Fibroblast of lung (primary cell): ENCODE data around the gene BTF3. TPM values are rescaled to one million over a fixed set of nuclear protein-coding genes. Genes with fewer than 3 reads are reported as not detected.
"Not testable (repeated sequence)": the region's sequence is repeated elsewhere in the genome, so short reads cannot be mapped to it uniquely, and the experiment has no call there.

Source experiments
- DNase-seq, 2 donors: peaks; one replicate each; pipeline versions ENCODE4 v3.0.0 to v3.0.0-alpha.2; 2010; ENCODE audit warnings: low read depth in 2 of 2
- H2AFZ ChIP-seq: 2 replicates; pipeline ENCODE4 v1.5.1; 2012; ENCODE audit warnings: low read length, control low read depth, inconsistent platforms
- H3K27ac ChIP-seq: 2 replicates; pipeline ENCODE4 v1.5.1; 2011; ENCODE audit warnings: low read length, control low read depth; ENCODE audit not compliant: insufficient read depth
- H3K27me3 ChIP-seq: 2 replicates; pipeline ENCODE4 v1.5.1; 2011; ENCODE audit warnings: mild to moderate bottlenecking, low read length; ENCODE audit not compliant: control insufficient read depth, insufficient read depth
- H3K36me3 ChIP-seq: 2 replicates; pipeline ENCODE4 v1.5.1; 2011; ENCODE audit warnings: low read length; ENCODE audit not compliant: control insufficient read depth, insufficient read depth
- H3K4me1 ChIP-seq: 2 replicates; pipeline ENCODE4 v1.5.1; 2011; ENCODE audit warnings: low read length; ENCODE audit not compliant: control insufficient read depth, insufficient read depth; ENCODE audit errors: extremely low read depth
- H3K4me2 ChIP-seq: 2 replicates; pipeline ENCODE4 v1.5.1; 2011; ENCODE audit warnings: low read length, control low read depth; ENCODE audit not compliant: insufficient read depth; ENCODE audit errors: extremely low read depth
- H3K4me3 ChIP-seq, 4 experiments: fragments of 200-600 bp in 1 of 4; sonication (generic) in 1 of 4; replicated peaks in 1 of 4; 2 replicates each; pipeline ENCODE4 v1.5.1; 2011 to 2016; ENCODE audit warnings: low read length in 4 of 4, low read depth in 3 of 4, mild to moderate bottlenecking in 3 of 4, control low read depth in 2 of 4, inconsistent platforms in 1 of 4, mixed read lengths in 1 of 4; ENCODE audit not compliant: insufficient read depth in 1 of 4; ENCODE audit errors: control extremely low read depth in 1 of 4
- H3K79me2 ChIP-seq: 2 replicates; pipeline ENCODE4 v1.5.1; 2012; ENCODE audit warnings: mild to moderate bottlenecking, low read length, inconsistent platforms; ENCODE audit not compliant: control insufficient read depth, insufficient read depth
- H3K9ac ChIP-seq: 2 replicates; pipeline ENCODE4 v1.5.1; 2011; ENCODE audit warnings: mild to moderate bottlenecking, low read length, control low read depth; ENCODE audit not compliant: insufficient read depth
- H3K9me3 ChIP-seq: 2 replicates; pipeline ENCODE4 v1.5.1; 2012; ENCODE audit warnings: low read depth, low read length; ENCODE audit not compliant: control insufficient read depth, insufficient read depth
- H4K20me1 ChIP-seq: 2 replicates; pipeline ENCODE4 v1.5.1; 2011; ENCODE audit warnings: low read length; ENCODE audit not compliant: control insufficient read depth, insufficient read depth; ENCODE audit errors: extremely low read depth
- CTCF ChIP-seq, 2 donors: IDR thresholded peaks in 1 of 2; conservative IDR thresholded peaks in 1 of 2; 1 replicate in 1 of 2; 2 replicates in 1 of 2; pipeline ENCODE4 v1.5.1; 2011 to 2012; ENCODE audit warnings: low read length in 2 of 2, control low read depth in 1 of 2, inconsistent platforms in 1 of 2, low read depth in 1 of 2, mild to moderate bottlenecking in 1 of 2
- EZH2 ChIP-seq: IDR thresholded peaks from 2 replicates; pipeline ENCODE4 v1.5.1; 2012; ENCODE audit warnings: low read length, control low read depth, mild to moderate bottlenecking; ENCODE audit errors: missing control alignments
- polyA plus RNA-seq, 2 donors: library from polyadenylated mRNA; depleted of rRNA in 1 of 2; stranded (reverse) in 1 of 2; unstranded in 1 of 2; fragments of >200 nt; gene quantifications; 2 replicates each; pipeline ENCODE4 v1.2.1, GENCODE V29; 2011 to 2012; ENCODE audit warnings: missing spikeins in 1 of 2
- total RNA-seq: library from RNA; depleted of rRNA; stranded (reverse); fragments of >200 nt; gene quantifications from 2 replicates; pipeline ENCODE4 v1.2.1, GENCODE V29; 2014

Gene BTF3
- total and polyA plus RNA-seq, 2 donors (not counting 1 experiment from before 2014, with no cell fraction given), result 207 to 647 TPM

GRCh38 chr5:73506459-73506955 lies 8.3 kb downstream of the BTF3 start:
- Histone ChIP-seq H3K4me1 (no peaks in the 10 kb centered on the region), H3K9me3 (no peaks in the 10 kb centered on the region), H3K36me3 (peaks cover 13% of the 10 kb centered on the region), H3K4me3 (no peak overlapping the region), H3K79me2 (peaks cover 4% of the 10 kb centered on the region), H4K20me1 (no peaks in the 10 kb centered on the region), H2AFZ (no peak overlapping the region), H3K9ac (no peak overlapping the region), H3K4me2 (no peak overlapping the region), H3K27ac (no peak overlapping the region), H3K27me3 (no peaks in the 10 kb centered on the region)
- no peak for TF ChIP-seq CTCF (conservative IDR thresholded peaks at IDR 0.05 in 1 of 2, IDR thresholded peaks at IDR 0.05 in 1 of 2; ENCODE audit: low read depth in 1 of 2, low read length in 2 of 2)
- TF ChIP-seq EZH2, result no peak
- no peak for DNase-seq

- Histone ChIP-seq H3K27ac (no peak overlapping the region), H3K4me1 (no peaks in the 10 kb centered on the region), H3K4me3 (no peak overlapping the region), H3K36me3 (peaks cover 13% of the 10 kb centered on the region), H3K79me2 (peaks cover 3% of the 10 kb centered on the region), H3K9ac (no peak overlapping the region), H2AFZ (no peak overlapping the region), H4K20me1 (no peaks in the 10 kb centered on the region), H3K27me3 (no peaks in the 10 kb centered on the region), H3K4me2 (no peak overlapping the region), H3K9me3 (no peaks in the 10 kb centered on the region)
- peak; percentile 27 to 41 for DNase-seq
- TF ChIP-seq CTCF (conservative IDR thresholded peaks at IDR 0.05 in 1 of 2, IDR thresholded peaks at IDR 0.05 in 1 of 2; ENCODE audit: low read depth in 1 of 2, low read length in 2 of 2) (no peak), EZH2 (no peak)
Measured at GRCh38 chr5:73507062-73507461, 8.8 kb downstream of the BTF3 start.

GRCh38 chr5:73508521-73508920 lies 10.3 kb downstream of the BTF3 start:
- H3K9ac ChIP-seq, H4K20me1 ChIP-seq, DNase-seq, H3K79me2 ChIP-seq, H3K4me3 ChIP-seq, H3K9me3 ChIP-seq, H3K27me3 ChIP-seq, H3K27ac ChIP-seq, H3K4me1 ChIP-seq: not testable (repeated sequence)
- H3K36me3 ChIP-seq, result peaks cover 12% of the 10 kb centered on the region
- H2AFZ ChIP-seq, result peak overlapping the region; percentile 40
- peak overlapping the region; percentile 15 for H3K4me2 ChIP-seq
